Esophagus (tissue), 2 donors: ENCODE results near the gene MTFP1. TPM values are rescaled to one million over a fixed set of nuclear protein-coding genes. Genes with fewer than 3 reads are reported as not detected.
"Not testable (repeated sequence)": the region's sequence is repeated elsewhere in the genome, so short reads cannot be mapped to it uniquely, and the experiment has no call there.

Source experiments
- H3K27ac ChIP-seq, 2 donors: one replicate each; pipeline ENCODE4 v1.5.1; 2013; ENCODE audit warnings: low read depth in 2 of 2, mild to moderate bottlenecking in 2 of 2, inconsistent platforms in 1 of 2, low read length in 1 of 2, moderate library complexity in 1 of 2
- H3K27me3 ChIP-seq, 2 donors: one replicate each; pipeline ENCODE4 v1.6.1; 2013; ENCODE audit warnings: low read length in 2 of 2, control low read depth in 1 of 2, mild to moderate bottlenecking in 1 of 2; ENCODE audit not compliant: insufficient read depth in 2 of 2, control insufficient read depth in 1 of 2
- H3K36me3 ChIP-seq, 2 donors: one replicate each; pipeline ENCODE4 v1.6.1; 2013; ENCODE audit warnings: low read length in 1 of 2; ENCODE audit not compliant: control insufficient read depth in 2 of 2, insufficient read depth in 2 of 2
- H3K4me1 ChIP-seq, 2 donors: one replicate each; pipeline ENCODE4 v1.6.1; 2013; ENCODE audit warnings: low read length in 1 of 2; ENCODE audit not compliant: control insufficient read depth in 2 of 2, insufficient read depth in 2 of 2
- H3K4me3 ChIP-seq, 2 donors: one replicate each; pipeline ENCODE4 v1.5.1; 2013; ENCODE audit warnings: low read length in 2 of 2, mild to moderate bottlenecking in 2 of 2, low read depth in 1 of 2, moderate library complexity in 1 of 2
- H3K9me3 ChIP-seq, 2 donors: one replicate each; pipeline ENCODE4 v1.6.1; 2013; ENCODE audit warnings: mild to moderate bottlenecking in 2 of 2, low read depth in 1 of 2, low read length in 1 of 2, moderate library complexity in 1 of 2; ENCODE audit not compliant: control insufficient read depth in 2 of 2, insufficient read depth in 1 of 2
- WGBS, 2 donors: extraction: QIAGEN DNeasy Blood & Tissue Kit; methylation state at CpG; one replicate each; pipeline ENCODE4 v1.1.7; 2013; 5-methylcytosine and 5-hydroxymethylcytosine counted together
- polyA plus RNA-seq, 2 donors: library from polyadenylated mRNA; stranded (reverse); fragments of 200-250 nt; gene quantifications; one replicate each; pipeline ENCODE4 v1.2.3, GENCODE V29; 2013
- donor health status: healthy with polysubstance abuse.
- donor health status: Bipolar disorder and iron deficiency.

The MTFP1 gene
- polyA plus RNA-seq, 2 donors = 19.7 to 23.5 TPM

- peaks cover 6 to 8% of the 10 kb centered on the region in 2 donors for H3K4me1 ChIP-seq
- no peaks in the 10 kb centered on the region for H3K36me3 ChIP-seq
- 26 to 67% methylated on average over 4 of the region's 4 CpGs for WGBS, 2 donors
- peaks cover 0 to 3% of the 10 kb centered on the region in 2 donors for H3K9me3 ChIP-seq
- H3K27me3 ChIP-seq = no peaks in the 10 kb centered on the region
- H3K27ac ChIP-seq = no peak overlapping the region
- no peak overlapping the region for H3K4me3 ChIP-seq
Measured at GRCh38 chr22:30459181-30460052, 33.8 kb downstream of the MTFP1 start.

GRCh38 chr22:30460147-30460546 is 34.6 kb downstream of the MTFP1 start:
- Histone ChIP-seq H3K4me1 (peaks cover 6 to 8% of the 10 kb centered on the region in 2 donors), H3K4me3 (no peak overlapping the region), H3K27me3 (no peaks in the 10 kb centered on the region), H3K9me3 (peaks cover 0 to 3% of the 10 kb centered on the region in 2 donors), H3K36me3 (no peaks in the 10 kb centered on the region), H3K27ac (no peak overlapping the region)
- 55 to 64% methylated on average over 4 of the region's 4 CpGs for WGBS, 2 donors

DNA sequence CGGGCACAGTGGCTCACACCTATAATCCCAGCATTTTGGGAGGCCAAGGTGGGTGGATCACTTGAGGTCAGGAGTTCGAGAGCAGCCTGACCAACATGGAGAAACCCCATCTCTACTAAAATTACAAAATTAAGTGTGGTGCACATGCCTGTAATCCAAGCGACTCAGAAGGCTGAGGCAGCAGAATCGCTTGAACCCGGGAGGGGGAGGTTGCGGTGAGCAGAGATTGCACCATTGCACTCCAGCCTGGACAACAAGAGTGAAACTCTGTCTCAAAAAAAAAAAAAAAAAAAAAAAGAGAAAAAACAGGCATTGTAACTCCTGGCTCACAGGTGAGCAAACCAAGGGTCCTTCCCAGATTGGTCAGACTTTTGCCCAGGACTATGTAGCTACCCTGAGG is 35.0 kb downstream of the MTFP1 start:
- not testable (repeated sequence) for H3K9me3 ChIP-seq, H3K27me3 ChIP-seq, H3K36me3 ChIP-seq, H3K4me1 ChIP-seq, H3K27ac ChIP-seq, H3K4me3 ChIP-seq
- WGBS, 2 donors = 85 to 90% methylated on average over 6 of the region's 6 CpGs

- Histone ChIP-seq H3K4me1 (peaks cover 2 to 4% of the 10 kb centered on the region in 2 donors), H3K27me3 (no peaks in the 10 kb centered on the region), H3K27ac (no peak overlapping the region), H3K9me3 (no peaks in the 10 kb centered on the region), H3K36me3 (no peaks in the 10 kb centered on the region), H3K4me3 (no peak overlapping the region)
- WGBS, 2 donors = 39 to 57% methylated on average over 2 of the region's 2 CpGs
Measured at GRCh38 chr22:30469165-30469564, 43.6 kb downstream of the MTFP1 start.

GRCh38 chr22:30470655-30471054 is 45.1 kb downstream of the MTFP1 start:
- 89 to 92% methylated on average over 2 of the region's 2 CpGs for WGBS, 2 donors
- no peaks in the 10 kb centered on the region for H3K27me3 ChIP-seq
- H3K36me3 ChIP-seq = no peaks in the 10 kb centered on the region
- H3K9me3 ChIP-seq = no peaks in the 10 kb centered on the region
- no peak overlapping the region for H3K27ac ChIP-seq
- H3K4me3 ChIP-seq = no peak overlapping the region
- H3K4me1 ChIP-seq = peaks cover 2 to 4% of the 10 kb centered on the region in 2 donors

DNA sequence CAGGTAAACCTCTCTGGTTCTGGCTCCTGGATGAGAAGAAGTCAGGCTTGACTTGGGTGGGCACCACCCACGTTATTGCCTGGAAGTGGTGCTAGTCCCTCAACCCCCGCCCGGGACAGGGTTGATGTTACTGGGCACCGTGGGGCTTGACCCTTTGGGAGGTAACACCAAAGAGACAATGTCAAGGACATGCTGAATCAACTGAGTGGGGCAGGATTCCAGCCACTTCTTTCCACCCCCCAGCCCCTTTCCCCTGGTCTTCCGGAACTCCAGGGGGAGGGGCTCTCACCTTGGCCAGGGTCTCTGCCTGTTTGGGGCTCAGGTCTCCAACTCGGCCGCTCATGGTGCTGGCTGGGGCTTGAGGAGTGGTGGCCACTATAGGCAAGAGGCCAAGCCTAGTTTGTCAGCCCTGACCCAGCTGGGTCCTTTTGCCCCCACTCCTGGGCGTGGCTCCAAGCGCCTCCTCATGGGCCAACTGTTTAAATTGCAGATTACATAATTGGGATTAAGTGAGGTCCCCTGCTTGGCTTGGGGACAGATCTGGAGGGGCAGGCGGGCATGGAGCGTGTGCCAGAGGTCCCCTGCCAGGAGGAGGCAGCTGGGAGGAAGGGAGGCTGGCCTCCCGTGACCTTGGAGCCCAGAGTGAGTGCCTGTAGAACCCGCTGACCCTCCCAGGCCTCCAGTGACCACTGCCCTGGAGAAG is 46.2 kb downstream of the MTFP1 start, which contains the start of gene SEC14L3:
Gene SEC14L3 (minus strand): TSS at position 402 of the 703 bp plus-strand sequence. CDS start 59 bp downstream, at position 343.
- Histone ChIP-seq H3K27ac (no peak within 1 kb of the TSS), H3K27me3 (no peaks in the 10 kb centered on the region), H3K4me1 (peaks cover 2 to 4% of the 10 kb centered on the region in 2 donors), H3K9me3 (no peaks in the 10 kb centered on the region), H3K36me3 (no peaks in the 10 kb centered on the region), H3K4me3 (no peak within 1 kb of the TSS)
- 53 to 66% methylated on average over 13 of the region's 13 CpGs for WGBS, 2 donors

GRCh38 chr22:30472994-30473720 is 47.6 kb downstream of the MTFP1 start:
- Histone ChIP-seq H3K9me3 (no peaks in the 10 kb centered on the region), H3K27ac (no peak overlapping the region), H3K4me3 (no peak overlapping the region), H3K36me3 (no peaks in the 10 kb centered on the region), H3K27me3 (no peaks in the 10 kb centered on the region), H3K4me1 (peaks cover 2 to 4% of the 10 kb centered on the region in 2 donors)
- WGBS, 2 donors = 60 to 67% methylated on average over 4 of the region's 4 CpGs

DNA sequence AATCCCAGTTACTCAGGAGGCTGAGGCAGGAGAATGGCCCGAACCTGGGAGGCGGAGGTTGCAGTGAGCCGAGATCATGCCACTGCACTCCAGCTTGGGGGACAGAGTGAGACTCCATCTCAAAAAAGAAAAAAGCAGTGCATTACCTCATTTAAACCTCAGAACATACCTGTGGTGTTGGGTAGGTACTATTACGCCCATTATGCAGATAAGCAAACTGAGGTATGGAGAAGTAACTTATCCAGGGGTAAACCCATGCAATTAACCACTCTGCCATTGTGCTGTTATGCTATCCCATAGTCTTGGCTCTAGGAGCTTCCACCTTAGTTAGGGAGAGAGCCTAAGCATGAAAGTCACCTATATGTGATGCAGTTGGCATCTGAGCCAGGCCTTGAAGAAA is 48.6 kb downstream of the MTFP1 start:
- WGBS, 2 donors = 96 to 97% methylated on average over 4 of the region's 4 CpGs

GRCh38 chr22:30474683-30475424 is 49.3 kb downstream of the MTFP1 start:
- no peaks in the 10 kb centered on the region for H3K36me3 ChIP-seq
- H3K4me1 ChIP-seq = peaks cover 2 to 4% of the 10 kb centered on the region in 2 donors
- H3K4me3 ChIP-seq = no peak overlapping the region
- 28 to 29% methylated on average over 6 of the region's 6 CpGs for WGBS, 2 donors
- H3K9me3 ChIP-seq = no peaks in the 10 kb centered on the region
- H3K27me3 ChIP-seq = no peaks in the 10 kb centered on the region
- no peak overlapping the region for H3K27ac ChIP-seq

More for the DNA sequence above, 48.6 kb downstream of the MTFP1 start:
- no peaks in the 10 kb centered on the region for H3K9me3 ChIP-seq
- no peaks in the 10 kb centered on the region for H3K36me3 ChIP-seq
- H3K4me1 ChIP-seq = peaks cover 2 to 4% of the 10 kb centered on the region in 2 donors
- H3K27ac ChIP-seq = no peak overlapping the region
- H3K27me3 ChIP-seq = no peaks in the 10 kb centered on the region
- H3K4me3 ChIP-seq = no peak overlapping the region
